CD8-positive, alpha-beta memory T cell (primary cell): ENCODE data around the gene ZNF618. TPM values are rescaled to one million over a fixed set of nuclear protein-coding genes. Genes with fewer than 3 reads are reported as not detected.

Experiments
- CTCF ChIA-PET: fragments of 350-600 bp; sonication (Branson Sonifier 250); formaldehyde crosslinking; loops from one replicate; lab custom pipeline; 2021; ENCODE audit warnings: antibody characterized with exemption; lab: Charles Lee
- POLR2A ChIA-PET: fragments of 350-600 bp; sonication (Branson Sonifier 250); formaldehyde crosslinking; loops from one replicate; lab custom pipeline; 2021; ENCODE audit warnings: antibody characterized with exemption; lab: Charles Lee
- DNase-seq, 5 donors: peaks; one replicate each; pipeline versions ENCODE4 v3.0.0 to v3.0.0-alpha.2; 2020 to 2022; ENCODE audit warnings: mixed read lengths in 1 of 5
- H3K27ac ChIP-seq: one replicate; pipeline ENCODE4 v1.7.0; 2013; ENCODE audit warnings: low read depth, mild to moderate bottlenecking, low read length, moderate library complexity
- H3K27me3 ChIP-seq: 2 replicates; pipeline ENCODE4 v1.7.0; 2013; ENCODE audit warnings: low read length, mild to moderate bottlenecking; ENCODE audit not compliant: insufficient read depth, poor library complexity, severe bottlenecking
- H3K36me3 ChIP-seq: 2 replicates; pipeline ENCODE4 v1.7.0; 2013; ENCODE audit warnings: mild to moderate bottlenecking, low read length, moderate library complexity; ENCODE audit not compliant: insufficient read depth
- H3K4me1 ChIP-seq: 2 replicates; pipeline ENCODE4 v1.7.0; 2013; ENCODE audit warnings: mild to moderate bottlenecking, low read length, moderate library complexity; ENCODE audit not compliant: insufficient read depth
- H3K4me3 ChIP-seq: 2 replicates; pipeline ENCODE4 v1.7.0; 2013; ENCODE audit warnings: mild to moderate bottlenecking, low read length
- H3K9me3 ChIP-seq: 2 replicates; pipeline ENCODE4 v1.7.0; 2013; ENCODE audit warnings: mild to moderate bottlenecking, low read length
- H3K27ac Mint-ChIP-seq, 8 donors: one replicate each; pipeline ENCODE4 v1.8.0; 2020 to 2021; ENCODE audit warnings: mixed read lengths in 8 of 8, mild to moderate bottlenecking in 6 of 8, inconsistent platforms in 3 of 8, moderate library complexity in 3 of 8
- H3K27me3 Mint-ChIP-seq, 2 donors: one replicate each; pipeline ENCODE4 v1.8.0; 2020 to 2021; ENCODE audit warnings: mixed read lengths in 2 of 2, mild to moderate bottlenecking in 1 of 2, moderate library complexity in 1 of 2
- H3K36me3 Mint-ChIP-seq, 3 donors: one replicate each; pipeline ENCODE4 v1.8.0; 2020 to 2021; ENCODE audit warnings: mixed read lengths in 3 of 3, inconsistent platforms in 1 of 3, mild to moderate bottlenecking in 1 of 3
- H3K4me1 Mint-ChIP-seq, 3 donors: one replicate each; pipeline ENCODE4 v1.8.0; 2020 to 2021; ENCODE audit warnings: mixed read lengths in 3 of 3, inconsistent platforms in 1 of 3, mild to moderate bottlenecking in 1 of 3
- H3K4me3 Mint-ChIP-seq, 7 donors: one replicate each; pipeline ENCODE4 v1.8.0; 2020 to 2021; ENCODE audit warnings: mixed read lengths in 7 of 7, mild to moderate bottlenecking in 6 of 7, moderate library complexity in 4 of 7, inconsistent platforms in 2 of 7
- H3K9me3 Mint-ChIP-seq, 5 donors: one replicate each; pipeline ENCODE4 v1.8.0; 2020 to 2022; ENCODE audit warnings: mixed read lengths in 5 of 5, mild to moderate bottlenecking in 3 of 5, moderate library complexity in 2 of 5, inconsistent platforms in 1 of 5
- polyA plus RNA-seq: library from polyadenylated mRNA; unstranded; fragments of 300-500 nt; fragmentation: Illumina TruSeq; gene quantifications from one replicate; pipeline ENCODE4 v1.2.3, GENCODE V29; 2021
- total RNA-seq, 2 experiments: library from RNA; stranded (reverse); gene quantifications; one replicate each; pipeline ENCODE4 v1.2.3, GENCODE V29; 2021

Gene ZNF618
- total and polyA plus RNA-seq, 3 experiments from 2014 or later, result 0.55 to 1.2 (median 0.57) TPM

DNA sequence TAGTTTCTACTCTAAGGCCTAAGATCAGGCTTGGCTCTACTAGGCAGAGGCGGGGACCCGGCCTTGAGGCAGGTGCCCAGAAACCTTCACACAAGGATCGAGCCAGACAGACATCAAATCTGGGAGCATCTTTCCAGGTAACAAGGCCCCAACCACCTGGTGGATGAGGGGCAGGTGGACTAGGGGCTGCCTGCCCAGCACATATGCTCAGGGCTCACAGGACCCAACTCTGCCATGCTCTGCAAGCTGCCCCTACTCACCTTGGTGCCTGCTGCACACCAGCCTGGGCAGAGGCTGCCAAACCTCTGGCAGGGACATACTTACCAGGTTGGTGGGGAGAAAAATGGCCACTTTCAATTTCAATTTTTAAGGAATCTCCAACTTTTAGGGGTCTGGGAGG is 2.2 kb upstream of the ZNF618 start:
- H3K9me3 Mint-ChIP-seq, result no peaks in the 10 kb centered on the region

DNA sequence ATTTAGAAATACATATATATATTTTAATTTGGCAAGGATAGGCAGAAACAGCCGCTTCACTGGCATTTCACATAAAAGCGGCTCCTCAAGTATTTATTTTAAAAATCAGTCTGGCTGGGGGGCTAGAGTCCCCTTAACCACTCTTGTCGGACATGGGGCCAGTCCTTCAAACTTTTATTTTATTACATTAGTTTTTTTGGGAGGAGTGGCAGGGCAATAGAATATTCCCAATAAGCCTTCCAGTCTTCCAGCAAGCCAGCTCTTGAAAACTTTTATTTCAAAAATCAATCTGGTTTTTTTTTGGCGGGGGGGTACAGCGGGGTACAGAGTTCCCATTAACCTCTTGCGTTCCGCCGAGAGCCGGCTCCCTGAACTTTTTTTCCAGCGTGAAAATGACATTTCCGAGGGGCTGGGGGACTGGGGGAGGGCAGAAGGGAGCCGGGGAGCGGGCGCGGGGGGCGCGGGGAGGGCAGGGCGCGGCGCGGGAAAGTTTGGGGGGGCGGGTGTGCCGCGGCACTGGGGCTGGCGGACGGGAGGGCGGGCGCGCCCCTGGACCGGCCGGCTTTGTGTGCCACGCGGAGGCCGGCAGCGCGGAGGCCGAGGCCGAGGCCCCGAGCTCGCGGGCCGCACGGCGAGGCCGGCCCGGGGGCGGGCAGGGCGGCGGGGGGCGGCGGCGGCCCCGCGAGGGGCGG is 504 bp upstream of the ZNF618 start:
- no peak for DNase-seq
- Histone ChIP-seq H3K27me3 (no peaks in the 10 kb centered on the region), H3K36me3 (no peaks in the 10 kb centered on the region), H3K4me1 (no peaks in the 10 kb centered on the region), H3K4me3 (no peak overlapping the region), H3K9me3 (no peaks in the 10 kb centered on the region), H3K27ac (no peak overlapping the region)
- H3K36me3 Mint-ChIP-seq, result peaks cover 0 to 2% (median 0%) of the 10 kb centered on the region in 3 donors
- H3K9me3 Mint-ChIP-seq, result no peaks in the 10 kb centered on the region
- POLR2A ChIA-PET, result no interaction called here
- H3K4me1 Mint-ChIP-seq, result peaks cover 6 to 16% (median 9%) of the 10 kb centered on the region in 3 donors
- peak overlapping the region; percentile 54 to 90 (median 67) for H3K4me3 Mint-ChIP-seq
- CTCF ChIA-PET, result no interaction called here
- H3K27ac Mint-ChIP-seq, result no peak overlapping the region
- peaks cover 9 to 33% of the 10 kb centered on the region in 2 donors for H3K27me3 Mint-ChIP-seq

More for the DNA sequence above, 2.2 kb upstream of the ZNF618 start:
- H3K27ac ChIP-seq, result no peak overlapping the region
- peak overlapping the region in 2 of 7 donors; percentile 1 to 80 for H3K4me3 Mint-ChIP-seq
- H3K4me1 Mint-ChIP-seq, result peaks cover 6 to 16% (median 6%) of the 10 kb centered on the region in 3 donors
- H3K36me3 ChIP-seq, result no peaks in the 10 kb centered on the region
- H3K4me3 ChIP-seq, result no peak overlapping the region
- H3K27me3 Mint-ChIP-seq, result peaks cover 9 to 25% of the 10 kb centered on the region in 2 donors
- peaks cover 0 to 2% (median 0%) of the 10 kb centered on the region in 3 donors for H3K36me3 Mint-ChIP-seq
- H3K27me3 ChIP-seq, result no peaks in the 10 kb centered on the region
- no peaks in the 10 kb centered on the region for H3K9me3 ChIP-seq
- CTCF ChIA-PET, result no interaction called here
- H3K27ac Mint-ChIP-seq, result no peak overlapping the region
- no peaks in the 10 kb centered on the region for H3K4me1 ChIP-seq
- DNase-seq, result no peak
- POLR2A ChIA-PET, result no interaction called here

DNA sequence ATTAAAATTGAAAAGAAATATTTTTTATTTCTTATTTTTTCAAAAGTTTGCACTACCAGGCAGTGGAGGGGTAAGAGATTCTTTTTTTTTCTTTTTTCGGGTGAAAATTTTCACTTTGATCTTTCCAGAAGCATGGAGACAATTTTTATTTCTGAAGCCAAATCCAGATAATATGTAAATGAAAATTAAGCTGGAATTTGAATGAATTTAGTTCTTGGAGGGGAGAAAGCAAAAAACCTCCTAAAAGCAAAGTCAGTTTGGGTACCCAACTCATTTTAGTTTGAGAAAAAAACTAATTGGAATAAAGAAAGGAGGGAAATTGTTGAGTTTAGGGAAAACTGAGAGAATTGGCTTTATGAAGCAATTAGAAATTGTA is 872 bp downstream of the ZNF618 start:
- peaks cover 6 to 16% (median 9%) of the 10 kb centered on the region in 3 donors for H3K4me1 Mint-ChIP-seq
- Histone ChIP-seq H3K27me3 (no peaks in the 10 kb centered on the region), H3K36me3 (no peaks in the 10 kb centered on the region), H3K4me1 (no peaks in the 10 kb centered on the region), H3K27ac (no peak overlapping the region), H3K9me3 (no peaks in the 10 kb centered on the region), H3K4me3 (no peak overlapping the region)
- H3K36me3 Mint-ChIP-seq, result peaks cover 0 to 2% (median 0%) of the 10 kb centered on the region in 3 donors
- peak overlapping the region; percentile 90 to 95 (median 92) for H3K4me3 Mint-ChIP-seq
- peak overlapping the region in 2 of 8 donors; percentile 77 to 84 for H3K27ac Mint-ChIP-seq
- ChIA-PET CTCF (interaction anchor here (1.4 kb wide), 1 partner anchor 10 kb away, joined by 5 read pairs; no protein-coding TSS in a partner anchor), POLR2A (no interaction called here)
- DNase-seq, result no peak
- peaks cover 9 to 33% of the 10 kb centered on the region in 2 donors for H3K27me3 Mint-ChIP-seq
- no peaks in the 10 kb centered on the region for H3K9me3 Mint-ChIP-seq

DNA sequence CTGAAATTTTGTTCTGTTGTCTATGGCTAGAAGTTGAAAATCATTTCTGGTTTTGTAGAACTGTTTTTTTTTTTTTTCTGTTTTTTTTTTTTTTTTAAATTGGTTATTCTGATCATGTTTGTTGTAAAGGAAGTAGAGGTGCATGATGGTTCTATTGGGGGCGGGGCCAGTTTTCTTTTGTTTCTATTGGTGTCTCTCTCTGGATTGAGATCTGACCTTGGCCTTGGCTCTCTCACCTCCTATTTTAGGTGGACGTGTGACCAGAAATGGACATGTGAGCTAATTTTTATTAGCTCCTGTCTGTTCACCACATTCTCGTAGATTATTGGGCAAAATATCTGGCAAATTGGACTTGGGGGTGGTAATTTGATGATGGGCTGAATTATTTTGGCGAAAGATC is 3.2 kb downstream of the ZNF618 start:
- H3K36me3 Mint-ChIP-seq, result peaks cover 0 to 2% (median 0%) of the 10 kb centered on the region in 3 donors
- Histone ChIP-seq H3K4me3 (no peak overlapping the region), H3K4me1 (no peaks in the 10 kb centered on the region), H3K27ac (no peak overlapping the region), H3K36me3 (no peaks in the 10 kb centered on the region), H3K27me3 (no peaks in the 10 kb centered on the region), H3K9me3 (no peaks in the 10 kb centered on the region)
- peaks cover 6 to 16% (median 9%) of the 10 kb centered on the region in 3 donors for H3K4me1 Mint-ChIP-seq
- H3K27me3 Mint-ChIP-seq, result peaks cover 9 to 31% of the 10 kb centered on the region in 2 donors
- no peaks in the 10 kb centered on the region for H3K9me3 Mint-ChIP-seq
- no peak overlapping the region for H3K27ac Mint-ChIP-seq
- CTCF ChIA-PET, result interaction anchor here (1.1 kb wide), 1 partner anchor 71 kb away, joined by 3 read pairs; no protein-coding TSS in a partner anchor
- POLR2A ChIA-PET, result no interaction called here
- no peak for DNase-seq
- no peak overlapping the region for H3K4me3 Mint-ChIP-seq

DNA sequence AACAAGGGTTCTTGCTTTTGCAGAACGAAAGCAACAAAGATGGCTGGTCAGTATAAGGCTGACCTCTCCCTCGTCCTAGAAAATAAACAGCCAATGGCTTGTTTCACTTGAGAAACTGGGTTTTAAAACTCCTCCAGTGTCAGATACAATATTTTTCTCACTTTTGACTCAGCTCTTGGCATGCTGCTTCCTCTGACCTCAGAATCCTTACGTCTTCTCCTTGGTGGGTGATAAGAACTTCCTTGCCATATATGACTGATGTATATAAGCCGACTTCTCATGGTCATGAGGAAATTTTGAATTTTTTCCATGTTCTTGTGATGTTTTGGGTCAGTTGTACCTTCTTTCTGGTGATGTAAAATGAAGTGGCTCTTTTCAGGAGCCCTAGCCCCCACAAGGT is 3.8 kb downstream of the ZNF618 start:
- Mint-ChIP-seq H3K36me3 (peaks cover 0 to 2% (median 0%) of the 10 kb centered on the region in 3 donors), H3K4me1 (peaks cover 6 to 14% (median 9%) of the 10 kb centered on the region in 3 donors), H3K4me3 (peak overlapping the region in 1 of 7 donors; percentile 29), H3K27me3 (peaks cover 3 to 25% of the 10 kb centered on the region in 2 donors), H3K27ac (no peak overlapping the region), H3K9me3 (no peaks in the 10 kb centered on the region)
- H3K4me3 ChIP-seq, result no peak overlapping the region
- ChIA-PET POLR2A (no interaction called here), CTCF (interaction anchor here (1.1 kb wide), 1 partner anchor 72 kb away, joined by 3 read pairs; no protein-coding TSS in a partner anchor)
- no peaks in the 10 kb centered on the region for H3K27me3 ChIP-seq
- no peak overlapping the region for H3K27ac ChIP-seq
- H3K36me3 ChIP-seq, result no peaks in the 10 kb centered on the region
- no peaks in the 10 kb centered on the region for H3K9me3 ChIP-seq
- DNase-seq, result no peak
- H3K4me1 ChIP-seq, result no peaks in the 10 kb centered on the region

DNA sequence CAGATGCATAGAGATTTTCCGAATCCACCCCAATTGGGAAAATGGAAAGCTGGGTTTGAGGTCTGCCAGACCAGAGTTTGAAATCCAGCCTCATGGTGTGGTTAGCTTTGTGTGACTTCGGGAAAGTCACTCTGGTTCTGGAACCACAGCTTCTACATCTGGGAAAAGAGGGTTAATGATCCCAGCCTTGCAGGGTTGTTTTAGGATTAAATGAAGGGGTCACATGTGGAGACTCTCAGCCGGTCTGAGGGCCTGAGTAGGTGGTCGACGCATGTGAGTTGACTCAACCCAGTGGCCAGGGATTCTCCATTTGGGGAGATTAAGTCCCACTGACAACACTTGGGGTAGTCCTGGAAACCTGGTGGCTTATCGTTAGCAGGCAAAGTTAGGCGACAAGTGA is 6.1 kb downstream of the ZNF618 start:
- Mint-ChIP-seq H3K4me1 (peaks cover 12 to 19% (median 15%) of the 10 kb centered on the region in 3 donors), H3K27ac (no peak overlapping the region), H3K4me3 (no peak overlapping the region), H3K9me3 (no peaks in the 10 kb centered on the region), H3K27me3 (peaks cover 0 to 16% of the 10 kb centered on the region in 2 donors), H3K36me3 (no peaks in the 10 kb centered on the region)
- POLR2A ChIA-PET, result no interaction called here
- no peaks in the 10 kb centered on the region for H3K27me3 ChIP-seq
- CTCF ChIA-PET, result no interaction called here
- DNase-seq, result no peak
- no peak overlapping the region for H3K27ac ChIP-seq
- H3K4me3 ChIP-seq, result no peak overlapping the region
- no peaks in the 10 kb centered on the region for H3K36me3 ChIP-seq
- no peaks in the 10 kb centered on the region for H3K9me3 ChIP-seq
- peaks cover 8% of the 10 kb centered on the region for H3K4me1 ChIP-seq

DNA sequence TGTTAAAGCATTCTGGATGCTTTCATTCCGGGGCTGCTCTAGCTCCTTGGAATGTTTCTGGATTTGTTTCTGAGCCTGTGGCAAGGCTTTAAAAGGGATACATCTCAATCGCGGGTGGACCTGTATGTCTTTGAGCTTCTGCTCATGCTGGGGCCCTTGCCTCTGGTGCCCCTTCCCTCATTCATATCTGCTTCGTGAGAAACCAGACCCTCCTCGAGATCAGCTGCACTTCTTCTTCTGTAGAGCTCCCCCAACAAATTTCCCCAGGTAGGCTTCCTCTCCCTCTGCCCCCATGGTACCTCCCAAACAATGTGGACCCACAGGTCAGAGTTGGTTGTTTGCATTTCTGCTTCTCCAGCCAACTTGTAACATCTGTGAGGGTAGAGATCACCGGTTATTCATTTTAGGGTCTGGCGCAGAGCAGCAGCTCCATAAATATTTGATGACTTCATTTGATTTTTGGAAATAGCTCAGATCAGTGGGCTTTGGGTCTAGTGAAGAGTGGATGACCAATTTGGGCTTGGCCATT is 6.6 kb downstream of the ZNF618 start:
- no peak overlapping the region for H3K27ac ChIP-seq
- CTCF ChIA-PET, result no interaction called here
- H3K4me1 ChIP-seq, result peaks cover 8% of the 10 kb centered on the region
- no peaks in the 10 kb centered on the region for H3K36me3 ChIP-seq
- Mint-ChIP-seq H3K27ac (no peak overlapping the region), H3K36me3 (no peaks in the 10 kb centered on the region), H3K4me1 (peaks cover 12 to 22% (median 15%) of the 10 kb centered on the region in 3 donors), H3K27me3 (peaks cover 0 to 15% of the 10 kb centered on the region in 2 donors), H3K9me3 (no peaks in the 10 kb centered on the region), H3K4me3 (no peak overlapping the region)
- H3K9me3 ChIP-seq, result no peaks in the 10 kb centered on the region
- no peak for DNase-seq
- H3K4me3 ChIP-seq, result no peak overlapping the region
- POLR2A ChIA-PET, result no interaction called here
- no peaks in the 10 kb centered on the region for H3K27me3 ChIP-seq
